ENCODE measurements around the gene LHFPL4.

Gene LHFPL4

DNA sequence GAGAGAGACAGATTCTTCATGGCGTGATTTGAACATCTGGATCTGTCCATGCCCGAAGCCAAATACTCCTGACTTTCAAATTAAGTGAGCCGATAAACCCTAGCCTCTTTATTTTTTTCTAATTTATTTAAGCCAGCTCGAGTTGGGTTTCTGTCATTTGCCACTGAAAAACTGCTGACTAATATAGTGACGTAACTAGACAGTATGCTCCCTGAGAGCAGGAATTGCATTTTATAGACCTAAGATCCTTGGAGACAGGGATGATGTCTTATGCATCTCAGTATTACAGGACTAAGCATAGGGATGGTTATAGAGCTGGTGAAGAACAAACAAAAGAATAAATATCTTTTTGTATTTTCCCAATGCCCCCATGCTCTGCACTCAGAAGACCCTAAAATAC lies 4.6 kb downstream of the LHFPL4 start:
- TF ChIP-seq, protein P1, sequence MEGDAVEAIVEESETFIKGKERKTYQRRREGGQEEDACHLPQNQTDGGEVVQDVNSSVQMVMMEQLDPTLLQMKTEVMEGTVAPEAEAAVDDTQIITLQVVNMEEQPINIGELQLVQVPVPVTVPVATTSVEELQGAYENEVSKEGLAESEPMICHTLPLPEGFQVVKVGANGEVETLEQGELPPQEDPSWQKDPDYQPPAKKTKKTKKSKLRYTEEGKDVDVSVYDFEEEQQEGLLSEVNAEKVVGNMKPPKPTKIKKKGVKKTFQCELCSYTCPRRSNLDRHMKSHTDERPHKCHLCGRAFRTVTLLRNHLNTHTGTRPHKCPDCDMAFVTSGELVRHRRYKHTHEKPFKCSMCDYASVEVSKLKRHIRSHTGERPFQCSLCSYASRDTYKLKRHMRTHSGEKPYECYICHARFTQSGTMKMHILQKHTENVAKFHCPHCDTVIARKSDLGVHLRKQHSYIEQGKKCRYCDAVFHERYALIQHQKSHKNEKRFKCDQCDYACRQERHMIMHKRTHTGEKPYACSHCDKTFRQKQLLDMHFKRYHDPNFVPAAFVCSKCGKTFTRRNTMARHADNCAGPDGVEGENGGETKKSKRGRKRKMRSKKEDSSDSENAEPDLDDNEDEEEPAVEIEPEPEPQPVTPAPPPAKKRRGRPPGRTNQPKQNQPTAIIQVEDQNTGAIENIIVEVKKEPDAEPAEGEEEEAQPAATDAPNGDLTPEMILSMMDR (IDR thresholded peaks at IDR 0.05; ENCODE audit: insufficient read depth, low read length) = no peak
- DNase-seq (ENCODE audit: low read depth in 1 of 2, low spot score in 1 of 2) = no peak
- H3K27me3 ChIP-seq (ENCODE audit: insufficient read depth, poor library complexity, severe bottlenecking) = peaks cover 6% of the 10 kb centered on the region
- no peak overlapping the region for H3K4me3 ChIP-seq (replicated peaks; ENCODE audit: insufficient read depth, low read length)
- no peak overlapping the region for H3K27ac ChIP-seq (replicated peaks)

DNA sequence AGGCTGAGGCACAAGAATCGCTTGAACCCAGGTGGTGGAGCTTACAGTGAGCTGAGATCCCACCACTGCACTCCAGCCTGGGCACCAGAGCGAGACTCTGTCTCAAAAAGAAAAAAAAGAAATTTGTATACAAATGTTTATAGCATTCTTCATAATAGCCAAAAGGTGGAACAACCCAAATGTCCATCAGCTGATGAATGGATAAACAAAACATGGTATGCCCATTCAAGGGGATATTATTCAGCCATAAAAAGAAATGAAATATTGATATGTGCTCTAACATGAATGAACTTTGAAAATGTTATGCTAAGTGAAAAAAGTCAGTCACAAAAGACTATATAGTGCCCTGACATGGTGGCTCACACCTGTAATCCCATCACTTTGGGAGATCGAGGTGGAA lies 11.4 kb downstream of the LHFPL4 start:
- DNase-seq (ENCODE audit: low read depth in 1 of 2, low spot score in 1 of 2) = no peak
- TF ChIP-seq POLR2AphosphoS5 (IDR thresholded peaks at IDR 0.05; ENCODE audit: low read depth) = no peak
- TF ChIP-seq, protein P2, sequence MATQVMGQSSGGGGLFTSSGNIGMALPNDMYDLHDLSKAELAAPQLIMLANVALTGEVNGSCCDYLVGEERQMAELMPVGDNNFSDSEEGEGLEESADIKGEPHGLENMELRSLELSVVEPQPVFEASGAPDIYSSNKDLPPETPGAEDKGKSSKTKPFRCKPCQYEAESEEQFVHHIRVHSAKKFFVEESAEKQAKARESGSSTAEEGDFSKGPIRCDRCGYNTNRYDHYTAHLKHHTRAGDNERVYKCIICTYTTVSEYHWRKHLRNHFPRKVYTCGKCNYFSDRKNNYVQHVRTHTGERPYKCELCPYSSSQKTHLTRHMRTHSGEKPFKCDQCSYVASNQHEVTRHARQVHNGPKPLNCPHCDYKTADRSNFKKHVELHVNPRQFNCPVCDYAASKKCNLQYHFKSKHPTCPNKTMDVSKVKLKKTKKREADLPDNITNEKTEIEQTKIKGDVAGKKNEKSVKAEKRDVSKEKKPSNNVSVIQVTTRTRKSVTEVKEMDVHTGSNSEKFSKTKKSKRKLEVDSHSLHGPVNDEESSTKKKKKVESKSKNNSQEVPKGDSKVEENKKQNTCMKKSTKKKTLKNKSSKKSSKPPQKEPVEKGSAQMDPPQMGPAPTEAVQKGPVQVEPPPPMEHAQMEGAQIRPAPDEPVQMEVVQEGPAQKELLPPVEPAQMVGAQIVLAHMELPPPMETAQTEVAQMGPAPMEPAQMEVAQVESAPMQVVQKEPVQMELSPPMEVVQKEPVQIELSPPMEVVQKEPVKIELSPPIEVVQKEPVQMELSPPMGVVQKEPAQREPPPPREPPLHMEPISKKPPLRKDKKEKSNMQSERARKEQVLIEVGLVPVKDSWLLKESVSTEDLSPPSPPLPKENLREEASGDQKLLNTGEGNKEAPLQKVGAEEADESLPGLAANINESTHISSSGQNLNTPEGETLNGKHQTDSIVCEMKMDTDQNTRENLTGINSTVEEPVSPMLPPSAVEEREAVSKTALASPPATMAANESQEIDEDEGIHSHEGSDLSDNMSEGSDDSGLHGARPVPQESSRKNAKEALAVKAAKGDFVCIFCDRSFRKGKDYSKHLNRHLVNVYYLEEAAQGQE (IDR thresholded peaks at IDR 0.05; ENCODE audit: insufficient replicate concordance, low read depth) = no peak
- TF ChIP-seq GABPA (IDR thresholded peaks at IDR 0.05; ENCODE audit: low read depth) = no peak
- TF ChIP-seq SPI1 (IDR thresholded peaks at IDR 0.05; ENCODE audit: borderline replicate concordance, low read depth) = no peak
- Histone ChIP-seq H3K27ac (replicated peaks) (no peak overlapping the region), H3K4me3 (replicated peaks; ENCODE audit: insufficient read depth, low read length) (no peak overlapping the region), H3K27me3 (ENCODE audit: insufficient read depth, poor library complexity, severe bottlenecking) (no peaks in the 10 kb centered on the region)

DNA sequence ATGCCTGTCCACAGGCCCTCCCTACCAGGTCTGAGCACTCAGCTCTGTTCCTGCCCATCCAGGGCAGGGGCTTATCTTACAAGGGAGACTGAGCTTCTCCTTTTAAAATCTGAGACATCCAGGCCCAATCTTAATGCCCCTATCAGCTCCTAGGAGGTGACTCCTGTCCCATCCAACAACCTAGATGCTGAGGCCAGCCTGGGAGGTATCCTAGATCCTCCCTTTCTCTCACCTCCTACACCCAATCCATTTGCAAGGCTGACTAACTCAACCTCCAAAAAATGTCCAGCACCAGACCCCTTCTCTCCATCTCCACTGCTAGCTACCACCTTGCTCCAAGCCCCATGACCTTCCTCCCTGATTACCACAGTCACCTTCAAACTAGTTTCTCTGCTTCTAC lies 17.4 kb downstream of the LHFPL4 start:
- DNase-seq (ENCODE audit: low read depth in 1 of 2, low spot score in 1 of 2) = no peak
- H3K27ac ChIP-seq (replicated peaks) = no peak overlapping the region
- H3K27me3 ChIP-seq (ENCODE audit: insufficient read depth, poor library complexity, severe bottlenecking) = peaks cover 5% of the 10 kb centered on the region
- H3K4me3 ChIP-seq (replicated peaks; ENCODE audit: insufficient read depth, low read length) = no peak overlapping the region
- TF ChIP-seq, protein P1 (IDR thresholded peaks at IDR 0.05; ENCODE audit: insufficient read depth, low read length) = no peak
- TF ChIP-seq, protein P2 (IDR thresholded peaks at IDR 0.05; ENCODE audit: insufficient replicate concordance, low read depth) = no peak
- TF ChIP-seq SPI1 (IDR thresholded peaks at IDR 0.05; ENCODE audit: borderline replicate concordance, low read depth) = no peak
- TF ChIP-seq GABPA (IDR thresholded peaks at IDR 0.05; ENCODE audit: low read depth) = no peak
- no peak for TF ChIP-seq POLR2AphosphoS5 (IDR thresholded peaks at IDR 0.05; ENCODE audit: low read depth)

DNA sequence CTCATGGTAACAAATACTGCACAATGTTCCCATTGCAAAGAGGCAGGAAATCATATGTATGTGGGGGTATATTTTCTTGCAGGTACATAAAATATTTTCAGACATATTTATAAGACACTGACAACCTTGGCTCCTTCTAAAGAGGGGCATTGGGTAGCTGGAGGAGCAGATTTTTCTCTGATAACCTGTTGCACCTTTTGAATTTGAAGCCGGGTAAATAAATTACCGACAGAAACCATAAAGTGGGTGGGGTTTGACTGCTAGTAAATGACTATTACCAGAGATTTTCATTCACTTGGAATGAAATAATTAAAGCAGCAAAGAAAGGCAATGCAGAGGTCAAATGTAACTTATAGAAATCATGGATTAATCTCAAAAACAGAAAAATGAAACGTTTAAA lies 19.2 kb downstream of the LHFPL4 start:
- Histone ChIP-seq H3K4me3 (replicated peaks; ENCODE audit: insufficient read depth, low read length) (no peak overlapping the region), H3K27ac (replicated peaks) (no peak overlapping the region), H3K27me3 (ENCODE audit: insufficient read depth, poor library complexity, severe bottlenecking) (peaks cover 5% of the 10 kb centered on the region)
- DNase-seq (ENCODE audit: low read depth in 1 of 2, low spot score in 1 of 2) = no peak
- TF ChIP-seq, protein P1 (IDR thresholded peaks at IDR 0.05; ENCODE audit: insufficient read depth, low read length) = no peak
- TF ChIP-seq GABPA (IDR thresholded peaks at IDR 0.05; ENCODE audit: low read depth) = no peak

Measured in HL-60 (cell line).